Measurements from ENCODE around the gene RACK1.

GRCh38 chr5:181236954-181237641 lies 6.6 kb downstream of the RACK1 start:
- no peak for TF ChIP-seq CTCF (IDR thresholded peaks at IDR 0.05; ENCODE audit: low read depth, low read length, missing input control)
- no peak for TF ChIP-seq GABPA (IDR thresholded peaks at IDR 0.05 in 1 of 2, conservative IDR thresholded peaks at IDR 0.05 in 1 of 2)
- no peak for TF ChIP-seq YY1 (IDR thresholded peaks at IDR 0.05)
- TF ChIP-seq ZBTB33 (IDR thresholded peaks at IDR 0.05), result no peak
- no peak for TF ChIP-seq SP1 (IDR thresholded peaks at IDR 0.05)
- TF ChIP-seq REST (IDR thresholded peaks at IDR 0.05), result no peak
- TF ChIP-seq MAX (IDR thresholded peaks at IDR 0.05), result no peak

Measured in liver (tissue), 3 donors.